Left ventricle myocardium inferior (tissue), 1 donor: ENCODE measurements around the gene ESR2. TPM values are rescaled to one million over a fixed set of nuclear protein-coding genes. Genes with fewer than 3 reads are reported as not detected.

Experiments
- DNase-seq: peaks from one replicate; pipeline ENCODE4 v3.0.0-alpha.2; 2020
- H3K27ac ChIP-seq: fragments of 200-600 bp; replicated peaks from 2 replicates; pipeline ENCODE4 v1.8.0; 2021
- H3K27me3 ChIP-seq: fragments of 200-600 bp; 2 replicates; pipeline ENCODE4 v1.8.0; 2021; ENCODE audit warnings: low read depth
- H3K36me3 ChIP-seq: fragments of 200-600 bp; 2 replicates; pipeline ENCODE4 v1.8.0; 2021
- H3K4me1 ChIP-seq: fragments of 200-600 bp; 2 replicates; pipeline ENCODE4 v1.8.0; 2021
- H3K4me3 ChIP-seq: fragments of 200-600 bp; 2 replicates; pipeline ENCODE4 v1.8.0; 2021; ENCODE audit warnings: mild to moderate bottlenecking, moderate library complexity
- H3K9me3 ChIP-seq: fragments of 200-600 bp; replicated peaks from 2 replicates; pipeline ENCODE4 v1.8.0; 2021
- intact Hi-C: fragments of 100-400 bp; cut with micrococcal nuclease; formaldehyde crosslinking; loops from one replicate; pipeline ENCODE4 v1.11.0; 2022
- total RNA-seq: library from RNA; stranded (reverse); fragmentation: NEBNext Ultra II Directional; extraction: Animal tissue kit (Norgen Biotek cat#: 25700); gene quantifications from one replicate; pipeline ENCODE4 v1.2.1, GENCODE V29; 2021
- TF ChIP-seq, protein P1 (sequence below): fragments of 200-600 bp; IDR thresholded peaks from 2 replicates; pipeline ENCODE4 v1.8.0; 2021; ENCODE audit warnings: antibody characterized with exemption, mild to moderate bottlenecking, borderline replicate concordance
- donor health status: DM: no; HTN: yes; CAD: no; lungs with severe emphysema.

Gene ESR2
- total RNA-seq, 1 donor from 2014 or later: 1.0 TPM

DNA sequence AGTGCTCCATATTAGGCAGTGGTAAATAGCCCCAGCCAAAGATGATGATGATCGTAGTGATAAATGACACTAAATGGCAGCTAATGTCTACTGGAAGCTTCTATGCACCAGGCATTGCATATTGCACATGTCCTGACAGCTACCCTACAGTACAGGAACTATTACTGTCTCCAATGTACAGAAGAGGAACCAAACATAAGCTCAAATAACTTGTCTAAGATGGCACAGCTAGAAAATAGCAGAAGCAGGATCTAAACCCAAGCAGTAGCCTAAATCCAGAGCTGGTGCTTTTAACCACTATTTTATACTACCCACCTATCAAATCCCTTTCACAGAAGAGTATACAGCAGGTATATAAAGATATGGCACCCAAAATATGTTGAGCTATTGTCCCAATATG lies 28.9 kb downstream of the ESR2 start:
- TF ChIP-seq, protein P1, sequence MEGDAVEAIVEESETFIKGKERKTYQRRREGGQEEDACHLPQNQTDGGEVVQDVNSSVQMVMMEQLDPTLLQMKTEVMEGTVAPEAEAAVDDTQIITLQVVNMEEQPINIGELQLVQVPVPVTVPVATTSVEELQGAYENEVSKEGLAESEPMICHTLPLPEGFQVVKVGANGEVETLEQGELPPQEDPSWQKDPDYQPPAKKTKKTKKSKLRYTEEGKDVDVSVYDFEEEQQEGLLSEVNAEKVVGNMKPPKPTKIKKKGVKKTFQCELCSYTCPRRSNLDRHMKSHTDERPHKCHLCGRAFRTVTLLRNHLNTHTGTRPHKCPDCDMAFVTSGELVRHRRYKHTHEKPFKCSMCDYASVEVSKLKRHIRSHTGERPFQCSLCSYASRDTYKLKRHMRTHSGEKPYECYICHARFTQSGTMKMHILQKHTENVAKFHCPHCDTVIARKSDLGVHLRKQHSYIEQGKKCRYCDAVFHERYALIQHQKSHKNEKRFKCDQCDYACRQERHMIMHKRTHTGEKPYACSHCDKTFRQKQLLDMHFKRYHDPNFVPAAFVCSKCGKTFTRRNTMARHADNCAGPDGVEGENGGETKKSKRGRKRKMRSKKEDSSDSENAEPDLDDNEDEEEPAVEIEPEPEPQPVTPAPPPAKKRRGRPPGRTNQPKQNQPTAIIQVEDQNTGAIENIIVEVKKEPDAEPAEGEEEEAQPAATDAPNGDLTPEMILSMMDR: no peak
- H3K4me3 ChIP-seq: no peak overlapping the region
- no peak for DNase-seq

DNA sequence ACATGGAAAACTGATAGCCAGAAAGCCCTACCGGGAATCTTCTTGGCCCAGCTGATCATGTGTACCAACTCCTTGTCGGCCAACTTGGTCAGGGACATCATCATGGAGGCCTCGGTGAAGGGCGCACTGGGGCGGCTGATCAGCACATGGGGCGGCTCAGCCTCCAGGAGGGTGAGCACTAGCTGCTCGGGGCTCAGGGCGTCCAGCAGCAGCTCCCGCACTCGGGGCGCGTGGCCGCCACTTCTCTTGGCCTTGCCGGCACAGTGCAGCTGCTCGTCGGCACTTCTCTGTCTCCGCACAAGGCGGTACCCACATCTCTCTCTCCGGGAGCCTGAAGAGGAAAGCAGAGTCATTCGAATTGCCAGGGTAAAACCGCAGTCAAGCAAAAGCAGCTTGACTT lies 33.8 kb downstream of the ESR2 start:
- H3K27ac ChIP-seq: no peak overlapping the region
- H3K27me3 ChIP-seq: no peaks in the 10 kb centered on the region
- H3K4me1 ChIP-seq: no peaks in the 10 kb centered on the region
- no peak for DNase-seq
- TF ChIP-seq, protein P1: no peak
- H3K36me3 ChIP-seq: no peaks in the 10 kb centered on the region
- intact Hi-C loops: no loop called here
- no peaks in the 10 kb centered on the region for H3K9me3 ChIP-seq
- H3K4me3 ChIP-seq: no peak overlapping the region

More for the DNA sequence above, 28.9 kb downstream of the ESR2 start:
- intact Hi-C loops: no loop called here
- H3K27me3 ChIP-seq: no peaks in the 10 kb centered on the region
- no peak overlapping the region for H3K27ac ChIP-seq
- H3K9me3 ChIP-seq: no peaks in the 10 kb centered on the region
- H3K4me1 ChIP-seq: no peaks in the 10 kb centered on the region
- H3K36me3 ChIP-seq: no peaks in the 10 kb centered on the region

DNA sequence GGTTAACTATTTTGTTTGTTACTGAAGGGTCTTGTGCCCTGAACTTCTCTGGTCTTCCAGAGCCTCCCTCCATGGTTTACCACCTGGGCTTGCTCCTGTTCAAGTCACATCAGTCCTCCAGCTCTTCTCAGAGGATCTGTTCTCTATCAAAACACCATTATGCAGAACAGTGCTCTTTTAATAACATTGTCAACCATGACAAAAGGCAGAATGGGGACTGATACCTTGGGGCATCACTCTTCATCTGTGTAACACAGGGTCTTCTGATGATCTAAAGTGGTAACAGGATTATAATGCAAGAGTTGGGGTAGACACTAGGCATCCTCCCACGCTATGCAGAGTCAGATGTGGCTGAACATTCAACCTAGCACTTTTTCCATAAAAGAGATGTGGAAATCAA lies 38.4 kb downstream of the ESR2 start:
- DNase-seq: no peak
- TF ChIP-seq, protein P1: no peak
- H3K36me3 ChIP-seq: no peaks in the 10 kb centered on the region
- H3K27me3 ChIP-seq: no peaks in the 10 kb centered on the region
- H3K4me3 ChIP-seq: no peak overlapping the region
- no peaks in the 10 kb centered on the region for H3K4me1 ChIP-seq
- H3K27ac ChIP-seq: no peak overlapping the region
- H3K9me3 ChIP-seq: no peaks in the 10 kb centered on the region
- intact Hi-C loops: no loop called here

DNA sequence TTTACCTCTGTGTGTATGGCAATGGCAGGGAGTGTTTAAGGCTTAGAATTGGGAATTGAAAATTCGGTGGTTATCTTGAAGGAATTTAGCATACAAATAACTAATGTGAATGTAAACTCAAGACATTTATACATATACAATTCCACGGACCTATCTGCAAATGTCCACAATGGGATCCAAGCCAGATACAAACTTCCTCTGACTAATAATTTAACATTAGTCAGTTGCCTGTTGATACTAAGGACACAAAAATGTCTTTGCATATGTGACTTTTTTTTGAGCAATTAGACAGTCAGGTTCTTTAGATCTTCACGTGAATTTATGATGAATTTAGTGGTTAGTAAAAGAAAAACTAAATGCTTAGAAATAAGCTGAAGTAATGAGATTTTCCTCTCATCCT lies 40.5 kb downstream of the ESR2 start:
- H3K4me3 ChIP-seq: no peak overlapping the region
- peaks cover 4% of the 10 kb centered on the region for H3K4me1 ChIP-seq
- no peak for DNase-seq
- no peaks in the 10 kb centered on the region for H3K27me3 ChIP-seq
- no peak overlapping the region for H3K27ac ChIP-seq
- no peaks in the 10 kb centered on the region for H3K9me3 ChIP-seq
- intact Hi-C loops: no loop called here
- no peaks in the 10 kb centered on the region for H3K36me3 ChIP-seq
- TF ChIP-seq, protein P1: no peak

DNA sequence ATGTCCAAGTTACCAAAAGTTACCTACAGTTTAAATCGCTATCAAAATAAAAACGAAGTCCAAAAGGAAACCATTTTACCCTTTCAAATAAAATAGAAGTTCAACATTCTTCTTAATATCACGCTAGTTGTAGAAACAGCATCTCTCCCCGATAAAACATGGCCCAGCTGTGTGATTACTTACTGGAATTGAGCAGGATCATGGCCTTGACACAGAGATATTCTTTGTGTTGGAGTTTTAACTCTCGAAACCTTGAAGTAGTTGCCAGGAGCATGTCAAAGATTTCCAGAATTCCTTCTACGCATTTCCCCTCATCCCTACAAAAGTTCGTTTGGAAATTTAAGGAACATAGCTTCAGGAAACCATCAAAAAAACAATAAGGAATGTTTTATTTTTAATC lies 44.8 kb downstream of the ESR2 start:
- intact Hi-C loops: no loop called here
- no peak for DNase-seq
- no peaks in the 10 kb centered on the region for H3K36me3 ChIP-seq
- H3K27me3 ChIP-seq: no peaks in the 10 kb centered on the region
- H3K4me1 ChIP-seq: peaks cover 9% of the 10 kb centered on the region
- TF ChIP-seq, protein P1: no peak
- no peak overlapping the region for H3K27ac ChIP-seq
- H3K4me3 ChIP-seq: no peak overlapping the region
- H3K9me3 ChIP-seq: no peaks in the 10 kb centered on the region

DNA sequence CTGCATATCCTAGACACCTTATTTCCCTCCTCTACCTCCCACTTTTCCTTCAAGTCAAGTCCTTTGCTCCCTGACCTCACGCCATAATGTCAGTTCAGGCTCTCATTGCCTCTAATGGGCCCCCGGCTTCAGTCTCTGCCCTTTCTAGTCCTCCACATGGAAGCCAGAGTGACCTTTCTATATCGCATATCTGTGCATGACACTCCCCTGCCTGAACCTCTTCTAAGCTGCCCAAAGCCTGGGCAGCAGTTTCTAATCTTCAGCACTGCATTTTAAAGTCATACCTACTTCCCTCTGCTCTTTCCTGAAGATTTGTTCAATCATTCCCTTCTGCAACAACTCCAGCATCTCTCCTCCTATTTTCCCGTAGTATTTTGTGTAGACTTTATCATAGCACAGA lies 45.5 kb downstream of the ESR2 start:
- Histone ChIP-seq H3K9me3 (no peaks in the 10 kb centered on the region), H3K4me3 (no peak overlapping the region), H3K4me1 (peaks cover 15% of the 10 kb centered on the region), H3K36me3 (no peaks in the 10 kb centered on the region), H3K27ac (no peak overlapping the region), H3K27me3 (no peaks in the 10 kb centered on the region)
- TF ChIP-seq, protein P1: no peak
- no peak for DNase-seq
- intact Hi-C loops: no loop called here
